ENCODE results near the gene MOCS1. TPM values are rescaled to one million over a fixed set of nuclear protein-coding genes. Genes with fewer than 3 reads are reported as not detected.

MOCS1 gene
- total and polyA plus RNA-seq, 4 donors, result 6.7 to 36.2 (median 29.2) TPM

DNA sequence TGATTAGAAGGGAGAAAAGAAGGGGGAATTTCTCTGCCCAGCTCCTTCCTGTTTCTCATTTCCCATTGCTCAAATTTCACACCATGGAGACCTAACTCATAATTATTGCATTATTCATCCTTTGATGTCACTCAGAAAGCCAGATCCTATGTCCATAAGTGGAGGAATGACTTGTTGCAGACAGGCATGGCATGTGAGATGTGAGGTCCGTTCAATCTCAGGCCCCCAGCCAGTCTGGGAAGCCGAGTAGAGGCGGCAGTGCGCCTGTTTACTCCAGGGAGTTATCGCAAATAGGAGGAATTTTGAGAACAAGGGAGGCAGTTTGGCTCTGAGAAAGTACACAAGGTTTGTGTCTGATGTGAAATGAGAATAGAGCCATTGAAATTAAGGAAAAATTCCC, 26.9 kb upstream of the MOCS1 start:
- DNase-seq (ENCODE audit: low spot score), result no peak
- no peak overlapping the region for H3K4me3 ChIP-seq (ENCODE audit: low read depth in 1 of 3, low read length in 3 of 3)
- no peaks in the 10 kb centered on the region for H3K36me3 ChIP-seq (ENCODE audit: control insufficient read depth in 4 of 4, insufficient read depth in 3 of 4, low read depth in 1 of 4, low read length in 3 of 4)
- H3K27ac ChIP-seq (ENCODE audit: low read depth in 1 of 2, low read length in 2 of 2), result peak overlapping the region in 1 of 2 donors; percentile 18
- no peaks in the 10 kb centered on the region for H3K27me3 ChIP-seq (ENCODE audit: control insufficient read depth in 4 of 4, insufficient read depth in 4 of 4, low read length in 3 of 4)
- TF ChIP-seq, protein P1, sequence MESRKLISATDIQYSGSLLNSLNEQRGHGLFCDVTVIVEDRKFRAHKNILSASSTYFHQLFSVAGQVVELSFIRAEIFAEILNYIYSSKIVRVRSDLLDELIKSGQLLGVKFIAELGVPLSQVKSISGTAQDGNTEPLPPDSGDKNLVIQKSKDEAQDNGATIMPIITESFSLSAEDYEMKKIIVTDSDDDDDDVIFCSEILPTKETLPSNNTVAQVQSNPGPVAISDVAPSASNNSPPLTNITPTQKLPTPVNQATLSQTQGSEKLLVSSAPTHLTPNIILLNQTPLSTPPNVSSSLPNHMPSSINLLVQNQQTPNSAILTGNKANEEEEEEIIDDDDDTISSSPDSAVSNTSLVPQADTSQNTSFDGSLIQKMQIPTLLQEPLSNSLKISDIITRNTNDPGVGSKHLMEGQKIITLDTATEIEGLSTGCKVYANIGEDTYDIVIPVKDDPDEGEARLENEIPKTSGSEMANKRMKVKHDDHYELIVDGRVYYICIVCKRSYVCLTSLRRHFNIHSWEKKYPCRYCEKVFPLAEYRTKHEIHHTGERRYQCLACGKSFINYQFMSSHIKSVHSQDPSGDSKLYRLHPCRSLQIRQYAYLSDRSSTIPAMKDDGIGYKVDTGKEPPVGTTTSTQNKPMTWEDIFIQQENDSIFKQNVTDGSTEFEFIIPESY (IDR thresholded peaks at IDR 0.05), result no peak
- TF ChIP-seq, protein P2, sequence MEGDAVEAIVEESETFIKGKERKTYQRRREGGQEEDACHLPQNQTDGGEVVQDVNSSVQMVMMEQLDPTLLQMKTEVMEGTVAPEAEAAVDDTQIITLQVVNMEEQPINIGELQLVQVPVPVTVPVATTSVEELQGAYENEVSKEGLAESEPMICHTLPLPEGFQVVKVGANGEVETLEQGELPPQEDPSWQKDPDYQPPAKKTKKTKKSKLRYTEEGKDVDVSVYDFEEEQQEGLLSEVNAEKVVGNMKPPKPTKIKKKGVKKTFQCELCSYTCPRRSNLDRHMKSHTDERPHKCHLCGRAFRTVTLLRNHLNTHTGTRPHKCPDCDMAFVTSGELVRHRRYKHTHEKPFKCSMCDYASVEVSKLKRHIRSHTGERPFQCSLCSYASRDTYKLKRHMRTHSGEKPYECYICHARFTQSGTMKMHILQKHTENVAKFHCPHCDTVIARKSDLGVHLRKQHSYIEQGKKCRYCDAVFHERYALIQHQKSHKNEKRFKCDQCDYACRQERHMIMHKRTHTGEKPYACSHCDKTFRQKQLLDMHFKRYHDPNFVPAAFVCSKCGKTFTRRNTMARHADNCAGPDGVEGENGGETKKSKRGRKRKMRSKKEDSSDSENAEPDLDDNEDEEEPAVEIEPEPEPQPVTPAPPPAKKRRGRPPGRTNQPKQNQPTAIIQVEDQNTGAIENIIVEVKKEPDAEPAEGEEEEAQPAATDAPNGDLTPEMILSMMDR (IDR thresholded peaks at IDR 0.05; ENCODE audit: low read depth, low read length, missing input control), result no peak
- TF ChIP-seq ATF3 (IDR thresholded peaks at IDR 0.05) (no peak), FOXA1 (IDR thresholded peaks at IDR 0.05) (no peak), HNF4G (IDR thresholded peaks at IDR 0.05) (no peak), HNF4A (conservative IDR thresholded peaks at IDR 0.05) (no peak), JUND (IDR thresholded peaks at IDR 0.05) (no peak), GABPA (IDR thresholded peaks at IDR 0.05 in 1 of 2, conservative IDR thresholded peaks at IDR 0.05 in 1 of 2) (no peak), RAD21 (IDR thresholded peaks at IDR 0.05) (no peak), REST (IDR thresholded peaks at IDR 0.05) (no peak)
- H3K9me3 ChIP-seq (ENCODE audit: control insufficient read depth in 4 of 4, low read length in 3 of 4), result no peaks in the 10 kb centered on the region
- H3K4me1 ChIP-seq (ENCODE audit: control insufficient read depth in 4 of 4, insufficient read depth in 4 of 4, low read length in 3 of 4), result no peaks in the 10 kb centered on the region
- no peak overlapping the region for H3K9ac ChIP-seq (ENCODE audit: low read depth in 1 of 2, low read length in 2 of 2)
- WGBS, result 74% methylated on average over 5 of the region's 5 CpGs

DNA sequence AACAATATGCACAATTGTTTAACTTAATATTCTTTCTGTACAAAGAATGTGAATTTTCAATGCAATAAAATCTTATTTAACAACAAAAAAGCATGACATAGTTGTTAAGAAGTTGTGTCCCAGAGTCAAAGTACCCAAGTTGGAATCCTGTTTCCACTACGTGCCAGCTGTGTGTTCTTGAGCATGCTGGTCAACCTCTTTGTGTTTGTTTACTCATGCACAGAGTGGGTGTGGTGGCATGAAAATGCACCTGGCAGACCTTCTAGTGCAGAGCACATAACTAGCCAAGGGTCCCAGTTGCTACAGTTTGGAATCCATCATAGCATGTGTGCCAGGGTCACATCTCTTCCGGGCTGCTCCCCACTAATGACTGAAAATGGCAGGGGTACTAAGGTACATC, 24.7 kb upstream of the MOCS1 start:
- Histone ChIP-seq H3K27me3 (ENCODE audit: control insufficient read depth in 4 of 4, insufficient read depth in 4 of 4, low read length in 3 of 4) (no peaks in the 10 kb centered on the region), H3K4me3 (ENCODE audit: low read depth in 1 of 3, low read length in 3 of 3) (no peak overlapping the region), H3K9me3 (ENCODE audit: control insufficient read depth in 4 of 4, low read length in 3 of 4) (no peaks in the 10 kb centered on the region), H3K4me1 (ENCODE audit: control insufficient read depth in 4 of 4, insufficient read depth in 4 of 4, low read length in 3 of 4) (no peaks in the 10 kb centered on the region), H3K9ac (ENCODE audit: low read depth in 1 of 2, low read length in 2 of 2) (no peak overlapping the region), H3K27ac (ENCODE audit: low read depth in 1 of 2, low read length in 2 of 2) (no peak overlapping the region), H3K36me3 (ENCODE audit: control insufficient read depth in 4 of 4, insufficient read depth in 3 of 4, low read depth in 1 of 4, low read length in 3 of 4) (no peaks in the 10 kb centered on the region)
- WGBS, result 93% methylated on average over 2 of the region's 2 CpGs
- no peak for DNase-seq (ENCODE audit: low spot score)
- no peak for TF ChIP-seq RAD21 (IDR thresholded peaks at IDR 0.05)
- no peak for TF ChIP-seq RXRA (IDR thresholded peaks at IDR 0.05)
- TF ChIP-seq, protein P3, sequence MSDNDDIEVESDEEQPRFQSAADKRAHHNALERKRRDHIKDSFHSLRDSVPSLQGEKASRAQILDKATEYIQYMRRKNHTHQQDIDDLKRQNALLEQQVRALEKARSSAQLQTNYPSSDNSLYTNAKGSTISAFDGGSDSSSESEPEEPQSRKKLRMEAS (IDR thresholded peaks at IDR 0.05), result no peak
- TF ChIP-seq JUND (IDR thresholded peaks at IDR 0.05), result no peak
- TF ChIP-seq TAF1 (conservative IDR thresholded peaks at IDR 0.05), result no peak
- TF ChIP-seq REST (IDR thresholded peaks at IDR 0.05), result no peak
- no peak for TF ChIP-seq GABPA (IDR thresholded peaks at IDR 0.05 in 1 of 2, conservative IDR thresholded peaks at IDR 0.05 in 1 of 2)
- no peak for TF ChIP-seq YY1 (IDR thresholded peaks at IDR 0.05)
- TF ChIP-seq SP1 (IDR thresholded peaks at IDR 0.05), result no peak
- TF ChIP-seq NR2F2 (IDR thresholded peaks at IDR 0.05), result no peak
- TF ChIP-seq, protein P2 (IDR thresholded peaks at IDR 0.05; ENCODE audit: low read depth, low read length, missing input control), result no peak
- TF ChIP-seq HNF4G (IDR thresholded peaks at IDR 0.05), result no peak
- no peak for TF ChIP-seq FOXA2 (IDR thresholded peaks at IDR 0.05)
- no peak for TF ChIP-seq HNF4A (conservative IDR thresholded peaks at IDR 0.05)

Measured in liver (tissue), 9 donors.